ENCODE results near the gene TCF4. TPM values are rescaled to one million over a fixed set of nuclear protein-coding genes. Genes with fewer than 3 reads are reported as not detected.
A peak's percentile ranks its signal among the peaks of the same experiment; 100 is the strongest.

The TCF4 gene
- total RNA-seq, 2 donors from 2014 or later = 0.79 to 1.3 TPM

DNA sequence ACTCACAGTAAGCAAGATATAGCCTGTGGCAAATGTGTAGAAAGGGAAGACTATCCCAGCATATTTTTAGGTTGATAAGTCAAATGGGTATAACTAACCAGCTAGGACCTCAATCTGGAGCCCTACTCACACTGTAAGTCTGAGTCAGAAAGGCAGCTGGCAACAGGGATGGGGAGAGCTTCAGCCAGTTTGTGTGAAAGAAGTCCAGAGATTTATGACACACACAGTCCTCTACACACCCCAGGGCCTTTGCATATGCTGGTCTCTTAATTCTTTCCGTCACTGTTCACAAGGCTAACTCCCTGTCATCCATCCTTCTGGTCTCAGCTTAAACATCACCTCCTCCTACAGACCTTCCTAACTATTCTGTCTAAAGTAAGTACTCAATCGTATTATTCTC lies 5.9 kb upstream of the TCF4 start:
- no peak for ATAC-seq (replicated peaks)
- no peak overlapping the region for H3K27ac Mint-ChIP-seq
- H3K36me3 Mint-ChIP-seq (ENCODE audit: low read depth) = no peaks in the 10 kb centered on the region
- no peak overlapping the region for H3K4me3 Mint-ChIP-seq
- no peaks in the 10 kb centered on the region for H3K4me1 Mint-ChIP-seq
- H3K9me3 Mint-ChIP-seq = peaks cover 4% of the 10 kb centered on the region
- H3K27me3 Mint-ChIP-seq = peaks cover 13% of the 10 kb centered on the region

DNA sequence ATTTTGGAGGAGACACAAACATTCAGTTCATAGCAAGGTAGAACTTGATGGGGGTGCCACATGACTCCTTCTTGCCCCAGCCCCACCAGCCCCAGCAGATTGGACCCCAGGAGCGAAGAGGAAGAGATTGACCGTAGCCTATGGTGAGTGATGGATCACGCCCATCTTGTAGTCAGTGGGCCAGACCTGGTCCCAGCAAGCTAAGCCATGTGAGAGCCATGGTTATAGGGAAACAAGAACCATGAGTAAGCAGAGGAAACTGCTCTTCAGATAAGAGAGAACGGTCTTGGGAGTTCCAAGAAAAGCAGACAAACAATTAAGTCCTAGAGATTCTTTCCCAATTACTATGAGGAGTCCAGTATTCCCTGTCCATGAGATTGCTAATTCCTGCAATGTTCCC lies 4.6 kb upstream of the TCF4 start:
- ATAC-seq (replicated peaks) = no peak
- H3K4me3 Mint-ChIP-seq = no peak overlapping the region
- peaks cover 6% of the 10 kb centered on the region for H3K36me3 Mint-ChIP-seq (ENCODE audit: low read depth)
- peaks cover 6% of the 10 kb centered on the region for H3K4me1 Mint-ChIP-seq
- H3K27me3 Mint-ChIP-seq = peaks cover 20% of the 10 kb centered on the region
- peaks cover 8% of the 10 kb centered on the region for H3K9me3 Mint-ChIP-seq
- no peak overlapping the region for H3K27ac Mint-ChIP-seq

DNA sequence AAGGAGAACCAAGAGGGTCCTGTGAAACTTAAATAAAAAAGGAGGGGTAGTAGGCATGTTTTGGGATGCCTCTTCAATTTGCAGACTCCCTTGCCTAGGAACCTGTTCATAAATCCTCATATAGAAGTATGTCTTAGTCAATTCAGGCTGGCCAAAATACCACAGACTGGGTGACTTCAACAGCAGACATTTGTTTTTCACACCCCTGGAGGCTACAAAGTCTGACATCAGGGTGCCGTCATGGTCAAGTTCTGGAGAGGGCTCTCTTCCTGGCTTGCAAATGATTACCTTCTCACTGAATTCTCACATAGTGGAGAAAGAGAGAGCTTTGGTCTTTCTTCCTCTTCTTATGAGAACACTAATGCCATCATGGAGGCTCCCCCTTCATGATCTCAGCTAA lies 4.1 kb upstream of the TCF4 start:
- H3K27ac Mint-ChIP-seq = no peak overlapping the region
- no peak for ATAC-seq (replicated peaks)

DNA sequence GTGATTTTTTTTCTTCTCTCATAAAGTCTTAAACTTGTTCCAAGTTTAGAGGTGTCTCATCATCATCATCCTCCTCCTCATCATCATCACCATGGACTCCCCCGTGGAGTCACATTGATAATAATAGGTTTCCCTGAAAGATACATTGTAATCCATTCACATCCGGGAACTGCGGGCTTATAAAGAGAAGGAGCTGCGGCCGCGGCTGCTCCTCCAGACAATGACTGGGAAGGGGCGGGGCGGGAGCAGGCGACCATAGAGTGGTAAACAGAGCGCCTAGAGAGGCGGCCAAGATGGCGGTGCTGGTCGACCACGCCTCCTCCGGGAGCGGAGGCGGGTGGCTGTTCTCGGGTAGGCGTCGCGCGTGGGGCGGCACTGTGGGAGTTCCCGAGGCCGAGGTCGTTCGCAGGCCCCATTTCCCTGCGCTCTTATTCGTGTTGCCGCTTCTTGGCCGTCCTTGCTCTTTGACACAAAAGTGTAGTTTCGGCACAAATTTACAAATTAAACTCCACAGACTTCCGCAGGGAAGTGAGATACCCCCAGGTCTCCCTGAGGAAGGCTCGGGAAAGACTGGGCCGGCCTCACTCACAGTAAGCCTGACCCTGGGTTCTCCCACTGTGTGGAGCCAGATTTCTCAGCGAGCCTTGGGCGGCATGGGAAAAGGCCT lies 1.8 kb upstream of the TCF4 start:
- H3K4me3 Mint-ChIP-seq = peak overlapping the region; percentile 79
- ATAC-seq (replicated peaks) = peak; percentile 32
- H3K27ac Mint-ChIP-seq = no peak overlapping the region
- H3K36me3 Mint-ChIP-seq (ENCODE audit: low read depth) = peaks cover 6% of the 10 kb centered on the region
- H3K9me3 Mint-ChIP-seq = peaks cover 8% of the 10 kb centered on the region
- H3K4me1 Mint-ChIP-seq = peaks cover 6% of the 10 kb centered on the region
- peaks cover 45% of the 10 kb centered on the region for H3K27me3 Mint-ChIP-seq

More for the DNA sequence above, 4.1 kb upstream of the TCF4 start:
- H3K9me3 Mint-ChIP-seq = peaks cover 8% of the 10 kb centered on the region
- H3K36me3 Mint-ChIP-seq (ENCODE audit: low read depth) = peaks cover 6% of the 10 kb centered on the region
- peaks cover 6% of the 10 kb centered on the region for H3K4me1 Mint-ChIP-seq
- peaks cover 23% of the 10 kb centered on the region for H3K27me3 Mint-ChIP-seq
- no peak overlapping the region for H3K4me3 Mint-ChIP-seq

DNA sequence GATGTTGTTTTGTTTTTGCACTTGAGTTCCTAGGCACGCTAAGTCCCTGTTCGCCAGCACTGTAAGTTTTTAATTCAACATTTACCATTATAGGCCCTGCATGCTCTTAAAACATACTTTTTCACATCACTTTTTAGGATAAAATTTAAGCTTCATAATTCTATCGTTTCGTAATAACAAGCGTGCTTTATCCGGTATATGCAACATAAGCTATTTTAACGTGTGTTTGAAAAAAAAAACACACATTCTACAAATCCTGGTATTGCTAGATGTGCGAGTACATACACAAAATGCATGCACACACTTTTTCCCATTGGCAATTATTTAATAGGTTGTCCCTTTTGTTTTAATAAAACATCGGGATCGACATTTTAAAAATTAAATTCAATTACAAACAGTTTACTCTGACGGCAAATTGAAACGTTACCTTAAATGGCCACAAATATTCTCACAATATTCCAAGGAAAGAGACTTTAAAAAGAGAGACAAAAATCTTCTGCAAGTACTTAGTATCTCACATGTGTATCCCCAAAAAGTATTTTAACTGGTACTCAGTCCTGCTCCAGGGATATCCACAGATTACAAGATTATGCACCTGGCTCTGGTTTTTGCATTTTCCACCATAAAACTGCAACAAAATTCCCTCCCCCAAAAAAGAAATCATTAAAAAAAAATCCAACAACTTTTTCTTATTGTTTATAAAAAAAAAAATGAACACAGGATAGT lies 1.0 kb upstream of the TCF4 start:
- Mint-ChIP-seq H3K9me3 (peaks cover 8% of the 10 kb centered on the region), H3K4me1 (peaks cover 6% of the 10 kb centered on the region), H3K27me3 (peaks cover 45% of the 10 kb centered on the region), H3K27ac (no peak overlapping the region), H3K36me3 (ENCODE audit: low read depth) (peaks cover 6% of the 10 kb centered on the region), H3K4me3 (peak overlapping the region; percentile 79)
- no peak for ATAC-seq (replicated peaks)

DNA sequence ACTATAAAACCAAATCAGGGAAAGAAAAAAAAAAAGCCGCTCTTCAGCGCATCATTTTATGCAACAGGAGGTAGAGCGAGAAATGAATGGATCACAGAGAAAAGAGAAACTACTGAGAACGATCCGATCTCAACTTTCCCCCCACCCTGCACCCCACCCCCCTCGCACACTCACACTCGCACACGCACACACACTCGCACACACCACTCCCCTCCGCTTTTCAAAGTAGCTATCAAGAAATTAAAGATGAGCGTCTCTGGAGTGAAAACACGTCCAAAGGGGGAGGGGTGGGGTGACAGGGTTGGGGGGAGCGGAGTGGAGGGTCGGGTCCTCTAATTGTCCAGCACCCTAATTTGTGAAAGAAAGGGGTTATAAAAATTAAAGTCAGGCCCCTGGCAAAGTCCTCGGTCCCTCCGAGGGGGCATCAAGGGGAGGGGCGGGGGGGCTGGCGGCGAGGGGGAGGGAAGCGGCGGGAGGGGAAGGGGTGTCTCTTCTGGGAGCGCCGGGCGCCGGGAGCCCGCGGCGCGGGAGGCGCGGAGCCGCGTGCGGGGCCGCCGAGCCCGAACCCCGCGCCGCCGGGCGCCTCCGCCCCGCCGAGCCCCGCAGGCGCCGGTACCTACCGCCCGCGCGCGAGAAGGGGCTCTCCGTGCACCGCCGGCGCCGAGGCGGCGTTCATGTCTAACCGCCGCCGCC lies 428 bp downstream of the TCF4 start:
- ATAC-seq (replicated peaks) = no peak
- peaks cover 8% of the 10 kb centered on the region for H3K9me3 Mint-ChIP-seq
- H3K27me3 Mint-ChIP-seq = peaks cover 49% of the 10 kb centered on the region
- peak overlapping the region; percentile 45 for H3K4me3 Mint-ChIP-seq
- H3K27ac Mint-ChIP-seq = no peak overlapping the region
- peaks cover 6% of the 10 kb centered on the region for H3K4me1 Mint-ChIP-seq
- H3K36me3 Mint-ChIP-seq (ENCODE audit: low read depth) = peaks cover 6% of the 10 kb centered on the region

DNA sequence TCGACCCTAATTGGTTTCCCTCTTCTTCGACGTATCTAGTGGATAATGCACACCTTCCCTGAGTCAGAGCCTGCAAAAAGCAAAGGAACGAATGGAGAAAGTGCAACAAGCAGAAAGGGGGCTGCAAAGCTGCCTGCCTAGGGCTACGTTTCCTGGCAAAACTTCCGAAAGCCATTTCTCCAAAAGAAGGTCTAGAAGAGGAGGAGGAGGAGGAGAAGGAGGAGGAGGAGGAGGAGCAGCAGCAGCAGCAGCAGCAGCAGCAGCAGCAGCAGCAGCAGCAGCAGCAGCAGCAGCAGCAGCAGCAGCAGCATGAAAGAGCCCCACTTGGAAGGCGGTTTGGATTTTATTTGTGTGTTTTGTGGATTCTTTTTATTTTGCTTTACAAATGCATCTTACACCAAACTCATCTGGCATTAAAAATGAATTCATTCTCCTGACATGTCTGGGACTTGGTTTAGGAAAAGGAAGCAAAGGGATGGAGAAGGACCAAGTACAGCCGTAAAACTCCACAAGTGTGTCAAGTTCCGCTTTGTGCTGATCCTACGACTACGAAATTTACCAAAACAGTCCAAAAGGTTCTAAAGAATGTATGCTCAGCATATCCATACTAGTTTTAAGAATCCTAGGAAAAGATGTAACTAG lies 2.0 kb downstream of the TCF4 start:
- ATAC-seq (replicated peaks) = no peak
- no peak overlapping the region for H3K27ac Mint-ChIP-seq
- H3K9me3 Mint-ChIP-seq = peaks cover 4% of the 10 kb centered on the region
- H3K4me3 Mint-ChIP-seq = peak overlapping the region; percentile 45
- peaks cover 6% of the 10 kb centered on the region for H3K4me1 Mint-ChIP-seq
- H3K36me3 Mint-ChIP-seq (ENCODE audit: low read depth) = peaks cover 6% of the 10 kb centered on the region
- H3K27me3 Mint-ChIP-seq = peaks cover 48% of the 10 kb centered on the region

DNA sequence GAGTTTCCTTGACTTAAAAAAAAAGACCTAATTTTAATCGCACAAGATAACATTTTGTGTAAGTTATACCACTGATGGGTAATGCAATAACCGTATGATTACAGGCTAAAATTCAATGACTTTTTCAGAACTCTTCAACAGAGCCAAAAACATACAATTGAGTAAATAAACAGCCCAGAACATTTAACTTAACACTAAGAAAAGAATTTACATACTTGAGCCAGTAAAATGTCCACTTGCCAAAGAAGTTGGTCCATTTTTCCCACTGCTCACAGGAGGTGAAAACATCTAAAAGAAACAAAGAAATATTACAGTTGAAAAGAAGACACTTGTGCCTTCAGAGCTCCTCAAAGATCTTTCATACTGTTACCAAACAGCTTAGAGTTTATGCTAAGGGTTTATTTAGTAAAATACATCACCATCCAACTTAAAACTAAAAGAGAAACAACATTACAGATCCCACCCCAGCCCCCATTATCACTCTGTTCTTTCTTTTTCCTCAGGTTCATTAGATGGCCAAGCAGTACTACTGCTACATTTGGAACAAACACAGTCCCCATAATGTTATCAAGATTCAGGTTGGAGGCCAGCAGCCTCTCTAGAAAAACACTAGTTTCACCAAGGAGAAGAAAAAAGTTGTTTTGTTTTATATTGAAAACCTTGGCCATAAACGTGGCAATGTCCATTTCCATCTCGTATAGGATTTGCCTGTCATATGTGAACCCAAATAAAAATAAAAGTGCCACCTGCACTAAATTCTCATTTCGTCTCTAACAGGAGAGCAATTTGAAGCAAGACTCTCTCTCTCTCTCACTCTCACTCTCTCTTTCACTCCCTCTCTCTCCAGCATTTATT lies 2.7 kb downstream of the TCF4 start:
- no peak overlapping the region for H3K4me3 Mint-ChIP-seq

DNA sequence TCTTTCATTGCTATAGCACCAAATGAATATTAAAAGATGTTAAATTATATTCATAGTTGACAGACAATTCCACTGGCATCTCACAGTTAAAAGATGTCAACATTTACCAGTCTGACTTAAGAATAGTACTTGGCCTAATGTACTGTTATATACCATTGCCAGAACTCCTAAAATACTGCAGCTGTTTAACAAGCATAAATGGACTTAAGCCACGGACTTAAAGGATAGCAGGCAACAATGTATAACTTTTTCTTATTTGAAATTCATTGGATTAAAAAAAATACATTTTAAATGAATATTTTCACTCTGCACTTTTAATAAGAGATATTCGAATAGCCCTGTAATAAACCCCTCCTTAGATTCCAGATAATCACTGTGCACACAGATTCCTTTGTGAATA lies 3.8 kb downstream of the TCF4 start:
- Mint-ChIP-seq H3K36me3 (ENCODE audit: low read depth) (peaks cover 6% of the 10 kb centered on the region), H3K9me3 (peaks cover 4% of the 10 kb centered on the region), H3K27ac (no peak overlapping the region), H3K4me3 (no peak overlapping the region), H3K27me3 (peaks cover 40% of the 10 kb centered on the region), H3K4me1 (peaks cover 6% of the 10 kb centered on the region)
- no peak for ATAC-seq (replicated peaks)

More for the DNA sequence above, 2.7 kb downstream of the TCF4 start:
- H3K27ac Mint-ChIP-seq = no peak overlapping the region
- peaks cover 4% of the 10 kb centered on the region for H3K9me3 Mint-ChIP-seq
- H3K4me1 Mint-ChIP-seq = peaks cover 6% of the 10 kb centered on the region
- peaks cover 45% of the 10 kb centered on the region for H3K27me3 Mint-ChIP-seq
- H3K36me3 Mint-ChIP-seq (ENCODE audit: low read depth) = peaks cover 6% of the 10 kb centered on the region
- ATAC-seq (replicated peaks) = no peak

DNA sequence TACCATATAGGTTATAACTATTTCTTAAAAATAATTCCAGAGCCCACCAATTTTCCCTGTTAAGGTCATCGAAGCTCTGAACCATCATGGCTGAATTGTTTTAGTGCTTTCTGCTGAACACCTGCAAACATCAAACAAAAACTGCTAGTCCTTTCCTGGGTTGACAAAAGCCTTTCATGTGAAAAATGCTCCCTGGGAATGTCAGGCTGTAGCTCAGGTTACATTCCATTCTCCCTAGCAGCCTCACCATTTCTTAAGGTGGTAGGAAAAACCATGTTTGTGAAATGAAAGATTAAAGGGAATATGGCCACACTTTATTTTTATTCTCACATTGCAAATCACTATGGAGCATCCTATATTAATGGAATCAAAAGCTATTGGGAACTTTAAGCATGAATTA lies 5.7 kb downstream of the TCF4 start:
- Mint-ChIP-seq H3K27me3 (peaks cover 28% of the 10 kb centered on the region), H3K9me3 (no peaks in the 10 kb centered on the region), H3K4me3 (no peak overlapping the region), H3K27ac (no peak overlapping the region), H3K4me1 (no peaks in the 10 kb centered on the region), H3K36me3 (ENCODE audit: low read depth) (no peaks in the 10 kb centered on the region)
- no peak for ATAC-seq (replicated peaks)

DNA sequence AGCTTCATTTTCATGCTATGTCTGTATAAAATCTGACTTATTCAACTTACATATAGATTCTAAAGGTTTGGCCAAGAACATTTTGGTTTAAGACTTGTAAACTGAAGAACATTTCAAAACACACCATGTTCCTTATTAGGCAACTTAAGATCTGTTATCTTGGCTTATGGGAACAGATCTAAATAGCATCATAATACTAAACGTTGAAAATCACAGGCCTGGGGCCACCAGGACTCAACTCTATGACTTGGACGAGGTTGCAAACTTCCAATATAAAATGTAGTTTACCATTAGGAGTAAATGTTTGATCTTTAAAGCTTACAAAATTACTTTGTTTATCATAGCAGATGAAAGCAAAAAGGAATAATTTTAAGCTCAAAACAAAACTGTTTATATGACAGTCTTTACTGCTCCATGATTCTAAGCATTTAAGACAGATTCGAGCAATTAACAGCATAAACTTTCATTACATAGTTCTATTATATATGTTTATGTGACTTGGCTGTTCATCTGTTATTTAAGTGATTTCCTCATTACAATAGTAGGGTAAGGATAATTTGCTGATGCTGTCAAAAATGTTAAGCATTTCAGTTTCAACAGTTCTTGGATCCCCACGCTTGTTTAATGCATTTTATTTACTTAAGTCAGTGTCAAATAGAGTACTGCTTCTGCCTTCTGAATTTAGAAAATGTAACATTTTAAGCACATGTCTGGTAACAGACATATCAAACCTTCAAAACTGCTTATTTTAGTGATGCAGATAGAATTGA lies 8.3 kb downstream of the TCF4 start:
- ATAC-seq (replicated peaks) = no peak
- H3K9me3 Mint-ChIP-seq = no peaks in the 10 kb centered on the region
- H3K36me3 Mint-ChIP-seq (ENCODE audit: low read depth) = no peaks in the 10 kb centered on the region
- H3K27ac Mint-ChIP-seq = no peak overlapping the region
- H3K27me3 Mint-ChIP-seq = peaks cover 4% of the 10 kb centered on the region
- no peaks in the 10 kb centered on the region for H3K4me1 Mint-ChIP-seq
- no peak overlapping the region for H3K4me3 Mint-ChIP-seq

DNA sequence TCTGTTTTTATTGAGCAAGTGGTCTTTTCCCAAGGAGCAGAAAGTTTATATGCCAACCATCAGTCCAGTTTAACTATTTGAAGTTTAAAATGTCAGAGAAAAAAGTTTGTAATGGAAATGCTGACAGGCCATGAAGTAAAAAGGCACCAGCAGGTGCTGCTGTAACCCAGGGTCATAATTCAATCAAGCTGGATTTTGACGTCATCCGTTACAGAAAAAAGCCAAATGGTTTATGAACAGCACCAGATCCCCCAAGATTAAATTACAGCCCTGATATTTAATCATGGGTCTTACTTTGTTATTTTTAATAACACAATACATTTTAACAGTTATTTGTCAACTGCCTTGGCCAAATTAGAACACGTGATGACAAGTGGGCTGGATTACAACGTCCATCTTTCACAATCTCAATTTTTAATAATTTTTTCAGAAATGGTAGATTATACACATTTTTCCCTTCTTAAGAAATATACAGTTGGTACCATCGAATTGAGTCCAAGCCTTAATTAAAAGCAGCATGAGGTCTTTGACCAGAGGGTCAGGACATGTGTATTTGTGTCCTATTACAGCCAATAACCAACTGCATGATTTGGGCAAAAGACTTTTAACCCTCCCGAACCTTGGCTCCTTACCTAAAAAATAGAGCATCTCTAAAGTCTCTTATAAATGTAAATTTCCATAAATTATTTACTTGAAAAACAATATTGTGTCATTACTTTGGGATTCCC lies 10.0 kb downstream of the TCF4 start:
- no peak overlapping the region for H3K4me3 Mint-ChIP-seq
- no peaks in the 10 kb centered on the region for H3K9me3 Mint-ChIP-seq
- no peaks in the 10 kb centered on the region for H3K36me3 Mint-ChIP-seq (ENCODE audit: low read depth)
- ATAC-seq (replicated peaks) = no peak
- no peaks in the 10 kb centered on the region for H3K4me1 Mint-ChIP-seq
- peaks cover under 1% of the 10 kb centered on the region for H3K27me3 Mint-ChIP-seq
- H3K27ac Mint-ChIP-seq = no peak overlapping the region

DNA sequence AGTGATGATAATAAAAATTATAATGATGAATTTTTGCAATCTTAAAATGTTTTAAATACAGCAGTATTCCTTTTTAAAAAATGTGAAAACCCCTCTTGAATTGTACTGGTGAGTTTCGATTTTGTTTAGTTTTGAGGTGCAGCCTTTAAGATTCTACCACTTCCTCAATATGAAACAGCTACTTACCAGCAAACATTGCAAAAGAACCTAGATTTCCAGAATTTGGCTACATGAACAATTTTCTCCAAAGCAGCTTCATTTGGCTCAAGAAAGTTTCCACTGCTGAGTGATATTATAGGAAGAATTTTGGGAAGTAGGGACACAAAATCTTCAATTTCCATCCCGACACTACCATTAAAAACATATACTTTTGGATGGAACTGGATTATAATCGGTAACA lies 12.0 kb downstream of the TCF4 start:
- no peak overlapping the region for H3K27ac Mint-ChIP-seq
- no peak overlapping the region for H3K4me3 Mint-ChIP-seq
- H3K36me3 Mint-ChIP-seq (ENCODE audit: low read depth) = no peaks in the 10 kb centered on the region
- H3K9me3 Mint-ChIP-seq = peaks cover 5% of the 10 kb centered on the region
- no peaks in the 10 kb centered on the region for H3K4me1 Mint-ChIP-seq
- no peaks in the 10 kb centered on the region for H3K27me3 Mint-ChIP-seq
- no peak for ATAC-seq (replicated peaks)

All from activated T-helper 17 cell treated with anti-CD3 and anti-CD28 coated beads, Interleukin-2, amount 50 U/mL, for 72 hours (primary cell).